GM10266 (cell line): Measurements from ENCODE around the gene CISD3.

ENCODE experiments used
- DNase-seq: peaks from one replicate; pipeline ENCODE4 v3.0.0; 2012; ENCODE audit errors: extremely low spot score
- TF ChIP-seq, protein P1 (sequence below): IDR thresholded peaks from 2 replicates; pipeline ENCODE4 v1.5.1; 2012; ENCODE audit warnings: mild to moderate bottlenecking, low read depth; ENCODE audit not compliant: control insufficient read depth, insufficient read depth; ENCODE audit errors: missing control alignments

The CISD3 gene

DNA sequence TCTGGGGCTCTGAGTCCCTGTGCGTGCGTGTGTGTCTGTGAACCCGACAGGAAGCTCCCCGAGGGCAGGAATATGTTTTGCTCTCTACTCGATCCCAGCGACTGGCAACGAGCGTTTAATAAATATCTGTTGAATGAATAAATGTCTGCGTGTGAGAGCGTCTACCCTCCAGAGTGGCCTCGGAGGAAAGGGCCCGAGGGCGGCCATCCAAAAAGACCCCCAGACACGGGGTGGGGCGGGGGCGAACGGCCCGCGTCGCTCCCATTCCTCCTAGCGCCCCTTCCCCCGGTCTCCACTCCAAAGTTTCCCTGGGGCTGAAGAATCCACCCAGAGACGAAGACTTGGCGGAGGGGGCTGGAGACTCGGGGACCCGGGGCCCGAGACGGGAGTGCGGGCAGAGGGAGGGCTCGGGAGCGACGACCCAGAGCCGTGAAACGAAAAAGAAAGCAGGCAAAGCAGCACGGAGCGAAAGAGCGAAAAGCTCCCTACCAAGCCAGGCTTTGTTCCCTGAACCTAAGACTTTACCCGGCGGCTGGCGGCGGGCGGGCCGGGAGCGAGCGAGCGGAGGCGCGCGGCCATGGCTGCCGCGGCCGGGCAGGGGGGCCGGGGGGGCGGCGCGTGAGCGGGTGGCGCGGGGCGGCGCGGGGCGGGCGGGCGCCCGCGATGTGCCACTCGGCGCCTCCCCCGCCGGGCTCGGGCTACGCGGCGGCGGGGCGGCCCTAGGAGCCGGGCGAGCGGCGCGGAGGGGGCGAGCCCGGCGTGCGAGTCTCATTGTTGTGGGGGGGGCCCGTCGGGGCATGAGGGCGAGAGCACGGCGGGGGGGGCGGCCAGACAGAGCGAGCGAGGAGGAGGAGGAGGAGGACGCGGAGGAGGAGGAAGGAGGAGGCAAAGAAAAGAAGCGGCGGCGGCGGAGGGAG, 25.3 kb upstream of the CISD3 start, which contains the start of gene MLLT6:
Gene MLLT6, plus strand, starts transcription at position 668 of the 917 bp plus-strand sequence. CDS start 360 bp downstream, outside the sequence.
- TF ChIP-seq, protein P1, sequence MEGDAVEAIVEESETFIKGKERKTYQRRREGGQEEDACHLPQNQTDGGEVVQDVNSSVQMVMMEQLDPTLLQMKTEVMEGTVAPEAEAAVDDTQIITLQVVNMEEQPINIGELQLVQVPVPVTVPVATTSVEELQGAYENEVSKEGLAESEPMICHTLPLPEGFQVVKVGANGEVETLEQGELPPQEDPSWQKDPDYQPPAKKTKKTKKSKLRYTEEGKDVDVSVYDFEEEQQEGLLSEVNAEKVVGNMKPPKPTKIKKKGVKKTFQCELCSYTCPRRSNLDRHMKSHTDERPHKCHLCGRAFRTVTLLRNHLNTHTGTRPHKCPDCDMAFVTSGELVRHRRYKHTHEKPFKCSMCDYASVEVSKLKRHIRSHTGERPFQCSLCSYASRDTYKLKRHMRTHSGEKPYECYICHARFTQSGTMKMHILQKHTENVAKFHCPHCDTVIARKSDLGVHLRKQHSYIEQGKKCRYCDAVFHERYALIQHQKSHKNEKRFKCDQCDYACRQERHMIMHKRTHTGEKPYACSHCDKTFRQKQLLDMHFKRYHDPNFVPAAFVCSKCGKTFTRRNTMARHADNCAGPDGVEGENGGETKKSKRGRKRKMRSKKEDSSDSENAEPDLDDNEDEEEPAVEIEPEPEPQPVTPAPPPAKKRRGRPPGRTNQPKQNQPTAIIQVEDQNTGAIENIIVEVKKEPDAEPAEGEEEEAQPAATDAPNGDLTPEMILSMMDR: no peak
- peak; percentile 83 for DNase-seq

- TF ChIP-seq, protein P1: no peak
- DNase-seq: peak; percentile 74
Observed at GRCh38 chr17:38705523-38705802, 24.7 kb upstream of the CISD3 start.

- DNase-seq: no peak
- TF ChIP-seq, protein P1: no peak
Observed at GRCh38 chr17:38705803-38706504, 24.2 kb upstream of the CISD3 start.

GRCh38 chr17:38706505-38707216, 23.5 kb upstream of the CISD3 start:
- TF ChIP-seq, protein P1: no peak
- peak; percentile 20 for DNase-seq

GRCh38 chr17:38707678-38708351, 22.3 kb upstream of the CISD3 start:
- no peak for DNase-seq
- TF ChIP-seq, protein P1: no peak

DNA sequence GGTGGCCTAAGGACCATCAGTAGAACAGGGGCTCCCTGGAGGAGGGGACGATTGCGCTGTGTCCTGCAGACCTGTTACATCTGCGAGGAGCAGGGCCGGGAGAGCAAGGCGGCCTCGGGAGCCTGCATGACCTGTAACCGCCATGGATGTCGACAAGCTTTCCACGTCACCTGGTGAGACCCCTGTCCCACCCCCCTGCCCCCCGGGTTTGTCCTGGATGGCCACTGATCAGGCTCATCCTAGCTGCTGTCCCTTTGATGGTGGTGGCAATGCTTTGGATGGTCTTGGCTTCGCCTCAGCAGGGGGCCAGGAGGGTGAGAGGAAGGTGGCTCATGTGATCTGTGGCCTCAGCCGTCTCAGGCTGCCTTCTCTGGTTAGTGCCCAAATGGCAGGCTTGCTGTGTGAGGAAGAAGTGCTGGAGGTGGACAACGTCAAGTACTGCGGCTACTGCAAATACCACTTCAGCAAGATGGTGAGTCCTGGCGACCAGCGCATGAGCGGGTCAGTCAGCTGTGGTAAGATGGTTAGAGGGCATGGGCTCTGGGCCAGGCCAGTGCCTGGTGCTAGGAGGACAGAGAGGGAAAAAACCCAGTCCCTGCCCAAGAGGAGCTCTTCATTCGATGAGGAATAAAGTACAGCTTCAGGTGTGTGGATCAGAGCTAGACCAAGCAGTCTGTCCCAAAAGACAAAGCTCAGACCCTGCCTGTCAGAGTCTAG, 20.9 kb upstream of the CISD3 start:
- TF ChIP-seq, protein P1: no peak
- no peak for DNase-seq
